HG02642 (cell line): Measurements from ENCODE around the gene PALB2.
"Not testable (repeated sequence)": the region's sequence is repeated elsewhere in the genome, so short reads cannot be mapped to it uniquely, and the experiment has no call there.

Experiments used
- ATAC-seq: cut with Tn5 transposase; IDR thresholded peaks from one replicate; pipeline ENCODE4 v1.9.1; 2021; ENCODE audit warnings: mild to moderate bottlenecking; ENCODE audit not compliant: unreplicated experiment, poor library complexity

PALB2 gene

GRCh38 chr16:23650674-23651416 is 9.7 kb upstream of the PALB2 start:
- no peak for ATAC-seq

GRCh38 chr16:23642246-23642774 is 1.2 kb upstream of the PALB2 start:
- ATAC-seq: no peak

DNA sequence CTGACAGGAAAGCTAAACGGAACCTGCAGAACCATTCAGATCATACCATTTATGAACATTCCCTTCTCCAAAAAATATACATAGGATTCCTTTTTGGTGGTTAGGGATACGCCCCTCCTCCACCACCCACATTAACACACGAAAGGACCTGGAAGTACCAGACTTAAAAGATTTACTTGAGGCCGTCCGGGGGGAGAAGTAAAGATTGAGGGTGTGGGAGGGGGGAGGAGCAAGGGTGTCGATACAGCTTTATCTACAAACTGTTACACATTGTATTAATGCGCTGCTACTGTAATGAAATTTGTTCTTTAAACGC is 537 bp downstream of the PALB2 start:
- ATAC-seq: no peak

GRCh38 chr16:23635958-23636357 is 5.2 kb downstream of the PALB2 start:
- no peak for ATAC-seq

DNA sequence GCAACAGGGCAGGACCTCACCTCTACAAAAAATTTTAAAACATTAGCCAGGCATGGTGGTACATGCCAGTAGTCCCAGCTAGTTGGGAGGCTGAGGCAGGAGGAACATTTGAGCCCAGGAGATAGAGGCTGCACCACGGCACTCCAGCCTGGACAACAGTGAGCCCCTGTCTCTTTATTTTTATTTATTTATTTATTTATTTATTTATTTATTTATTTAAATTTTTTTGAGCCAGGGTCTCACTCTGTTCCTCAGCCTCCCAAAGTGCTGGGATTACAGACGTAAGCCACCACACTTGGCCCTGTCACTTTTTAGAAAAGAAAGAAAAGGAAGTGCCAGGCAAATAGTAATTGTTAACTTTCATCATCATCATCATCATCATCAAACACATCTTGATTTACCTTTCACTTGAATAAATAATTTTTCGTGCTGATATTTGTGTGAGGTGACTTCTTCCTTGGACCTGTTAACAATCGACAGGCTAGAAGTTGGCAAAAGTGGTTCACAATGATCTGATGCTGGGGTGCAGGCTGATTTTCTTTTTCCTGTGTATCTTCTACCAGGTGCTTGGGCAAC is 6.6 kb downstream of the PALB2 start:
- no peak for ATAC-seq

- not testable (repeated sequence) for ATAC-seq
Observed at GRCh38 chr16:23631874-23632273, 9.2 kb downstream of the PALB2 start.

DNA sequence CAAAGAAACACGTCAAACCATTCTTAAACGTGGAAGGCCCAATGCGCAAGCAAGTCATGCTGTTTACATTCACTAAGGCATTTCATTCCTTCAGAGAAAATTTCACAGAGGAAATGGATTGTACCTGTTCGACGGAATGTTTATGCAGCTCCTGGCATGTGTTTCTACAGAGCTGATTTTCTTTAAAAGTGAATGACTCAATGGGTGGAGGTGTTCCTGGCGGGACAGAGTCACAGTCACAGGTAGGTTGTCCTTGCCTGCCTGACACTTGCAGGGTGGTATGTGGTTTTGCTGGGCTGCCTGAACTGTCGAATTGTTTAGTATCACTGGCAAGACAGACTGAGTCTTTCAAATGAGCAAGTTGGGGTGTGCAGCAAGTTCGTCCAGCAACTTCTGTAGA is 11.6 kb downstream of the PALB2 start:
- ATAC-seq: no peak

GRCh38 chr16:23624092-23624491 is 17.0 kb downstream of the PALB2 start:
- no peak for ATAC-seq

DNA sequence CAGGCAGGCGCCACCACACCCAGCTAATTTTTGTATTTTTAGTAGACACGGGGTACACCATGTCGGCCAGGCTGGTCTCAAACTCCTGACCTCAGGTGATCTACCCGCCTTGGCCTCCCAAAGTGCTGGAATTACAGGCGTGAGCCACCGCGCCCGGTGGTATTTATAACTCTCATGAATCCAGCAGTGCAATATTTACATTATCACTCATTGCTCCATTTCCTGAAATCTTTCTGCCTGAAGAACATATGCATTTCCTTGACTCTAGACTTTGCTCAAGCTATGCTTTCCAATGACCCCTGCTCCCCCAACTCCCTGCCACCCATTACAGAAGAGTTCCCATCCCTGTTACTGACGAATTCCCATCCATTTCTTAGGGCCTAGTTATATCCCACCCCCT is 25.3 kb downstream of the PALB2 start:
- no peak for ATAC-seq

GRCh38 chr16:23611936-23612335 is 29.2 kb downstream of the PALB2 start:
- ATAC-seq: no peak

- ATAC-seq: not testable (repeated sequence)
Observed at GRCh38 chr16:23610905-23611304, 30.2 kb downstream of the PALB2 start.

DNA sequence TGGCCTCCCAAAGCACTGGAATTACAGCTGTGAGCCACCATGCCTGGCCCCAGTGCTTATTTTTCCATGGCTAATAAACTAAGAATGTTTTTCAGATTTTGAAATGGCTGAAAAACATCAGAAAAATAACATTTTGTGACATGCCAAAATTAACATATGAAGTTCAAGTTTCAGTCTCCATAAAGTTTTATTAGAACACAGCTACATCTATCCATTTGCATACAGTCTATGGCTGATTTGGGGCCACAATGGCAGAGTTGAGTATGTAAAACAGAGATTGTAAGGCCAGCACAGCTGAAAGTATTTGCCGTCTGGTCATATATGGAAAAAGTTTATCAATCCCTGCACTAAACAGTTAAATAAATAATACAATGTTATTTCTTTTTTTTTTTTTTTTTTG is 31.2 kb downstream of the PALB2 start:
- ATAC-seq: no peak

DNA sequence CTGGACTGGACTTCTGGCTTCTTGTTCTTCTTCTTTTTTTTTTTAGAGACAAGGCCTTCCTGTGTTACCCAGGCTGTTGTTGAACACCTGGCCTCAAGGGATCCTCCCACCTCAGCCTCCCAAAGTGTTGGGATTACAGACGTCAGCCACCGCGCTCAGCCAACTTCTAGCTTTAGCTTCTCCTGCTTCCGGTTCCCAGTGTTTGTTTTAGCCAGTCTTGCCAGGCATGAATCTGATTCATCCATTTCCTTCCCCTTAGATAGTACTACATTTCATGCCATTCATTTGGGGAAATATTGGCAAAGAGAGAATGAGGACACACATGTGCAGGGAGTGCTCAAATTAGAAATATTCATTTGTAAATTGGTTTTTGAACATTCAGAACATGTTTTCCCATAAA is 32.9 kb downstream of the PALB2 start:
- ATAC-seq: no peak

DNA sequence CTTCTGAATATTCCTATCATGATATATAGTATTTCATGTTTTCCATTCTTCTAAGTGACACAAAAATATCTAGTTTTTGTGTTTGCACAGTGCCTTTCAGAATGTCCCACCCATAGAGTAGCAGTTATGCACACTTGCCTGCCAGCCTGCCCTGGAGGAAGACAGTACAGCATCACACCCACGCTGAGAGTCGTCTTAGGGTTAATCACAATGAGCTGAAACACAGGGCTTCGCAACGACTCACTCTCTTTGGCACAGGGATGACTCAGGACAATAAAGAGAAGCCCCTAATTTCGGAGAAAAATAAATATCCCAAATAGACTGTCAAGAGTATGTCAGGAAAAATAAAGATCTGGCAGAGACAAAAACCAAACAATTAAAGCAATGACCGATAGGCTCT is 33.4 kb downstream of the PALB2 start:
- no peak for ATAC-seq

GRCh38 chr16:23597003-23597756 is 43.9 kb downstream of the PALB2 start:
- no peak for ATAC-seq

GRCh38 chr16:23595951-23596720 is 45.0 kb downstream of the PALB2 start, which contains the start of gene NDUFAB1:
Gene NDUFAB1 (minus strand): TSS chr16:23596316. CDS start chr16:23596290, 26 bp downstream.
- peak; percentile 94 for ATAC-seq

- peak; percentile 4 for ATAC-seq
Observed at GRCh38 chr16:23595246-23595950, 45.7 kb downstream of the PALB2 start.

GRCh38 chr16:23594186-23594585 is 46.9 kb downstream of the PALB2 start:
- no peak for ATAC-seq

- no peak for ATAC-seq
Observed at GRCh38 chr16:23590181-23590580, 50.9 kb downstream of the PALB2 start.

GRCh38 chr16:23587726-23588125 is 53.4 kb downstream of the PALB2 start:
- no peak for ATAC-seq
